ENCODE results near the gene PARD6G.
"Not testable (repeated sequence)": the region's sequence is repeated elsewhere in the genome, so short reads cannot be mapped to it uniquely, and the experiment has no call there.

Gene PARD6G

DNA sequence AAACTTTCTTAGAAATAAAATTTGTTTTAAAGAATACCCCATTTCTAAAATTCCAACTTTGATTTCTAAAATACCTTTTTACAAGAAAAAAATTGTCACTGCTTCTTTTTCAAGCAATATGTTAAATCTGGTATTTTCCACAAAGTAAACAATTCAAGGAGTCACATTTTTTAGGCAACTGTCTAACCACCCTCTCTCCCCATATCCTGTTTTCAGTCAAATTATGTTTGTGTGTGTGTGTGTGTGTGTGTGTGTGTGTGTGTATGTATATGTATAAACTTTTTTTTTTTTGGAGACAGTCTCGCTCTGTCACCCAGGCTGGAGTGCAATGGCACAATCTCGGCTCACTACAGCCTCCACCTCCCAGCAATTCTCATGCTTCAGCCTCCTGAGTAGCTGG, 79.0 kb downstream of the PARD6G start:
- no peak for DNase-seq

DNA sequence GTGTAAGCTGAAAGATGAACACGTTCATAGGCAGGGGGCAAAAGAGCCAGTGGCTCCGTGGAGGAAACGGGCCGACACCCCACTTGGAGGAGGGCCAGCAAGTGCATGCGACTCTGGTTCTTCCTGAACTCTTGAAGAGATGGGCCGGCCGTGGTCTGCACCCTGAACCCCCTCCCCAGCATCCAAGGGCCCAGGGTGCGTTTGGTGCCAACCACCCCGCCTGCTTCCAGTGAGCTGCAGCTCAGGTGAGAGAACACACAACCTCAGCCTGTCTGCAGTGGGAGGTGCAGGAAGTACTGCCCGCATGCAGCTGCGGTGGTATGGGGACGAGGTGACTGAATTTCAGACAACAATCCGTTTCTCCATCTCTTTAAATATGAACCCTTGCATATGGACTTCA, 79.4 kb downstream of the PARD6G start:
- DNase-seq = no peak

DNA sequence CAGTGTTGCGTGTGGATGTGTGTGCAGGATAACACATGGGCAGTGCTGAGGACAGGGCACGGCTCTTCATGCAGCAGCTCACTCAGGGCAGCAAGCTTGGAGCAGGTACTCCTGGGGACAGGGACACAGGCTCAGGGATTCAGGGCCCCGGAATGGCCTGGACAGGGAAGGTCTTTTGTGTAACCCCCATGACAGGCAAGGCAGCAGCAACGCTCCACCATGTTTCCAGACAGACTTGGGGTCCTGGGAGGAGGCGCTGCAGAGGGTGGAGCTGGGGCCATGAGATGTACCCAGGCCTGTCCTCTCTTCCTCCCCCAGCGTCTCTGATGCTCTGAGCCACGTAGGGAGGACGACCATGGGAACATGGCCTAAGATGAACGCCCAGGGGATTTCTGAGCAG, 80.0 kb downstream of the PARD6G start:
- DNase-seq = no peak

DNA sequence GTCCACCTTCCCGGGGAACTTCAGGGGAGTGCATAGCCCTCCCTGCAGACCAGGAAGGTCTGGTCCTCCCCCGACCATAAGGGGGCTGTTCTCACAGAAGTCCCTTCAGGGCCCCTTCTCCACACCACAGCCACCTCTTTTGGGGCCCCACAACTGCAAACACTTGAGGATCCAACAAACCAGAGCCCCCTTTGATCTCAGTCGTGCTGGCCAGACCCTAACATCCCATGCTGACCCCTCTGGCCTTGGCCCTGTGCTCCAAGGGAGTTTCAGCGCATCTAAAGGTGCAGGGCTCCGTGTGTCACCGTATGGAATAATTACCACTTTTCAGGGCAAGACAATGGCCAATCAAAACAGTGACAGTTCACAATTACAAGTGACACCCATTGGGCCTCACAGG, 80.6 kb downstream of the PARD6G start:
- no peak for DNase-seq

DNA sequence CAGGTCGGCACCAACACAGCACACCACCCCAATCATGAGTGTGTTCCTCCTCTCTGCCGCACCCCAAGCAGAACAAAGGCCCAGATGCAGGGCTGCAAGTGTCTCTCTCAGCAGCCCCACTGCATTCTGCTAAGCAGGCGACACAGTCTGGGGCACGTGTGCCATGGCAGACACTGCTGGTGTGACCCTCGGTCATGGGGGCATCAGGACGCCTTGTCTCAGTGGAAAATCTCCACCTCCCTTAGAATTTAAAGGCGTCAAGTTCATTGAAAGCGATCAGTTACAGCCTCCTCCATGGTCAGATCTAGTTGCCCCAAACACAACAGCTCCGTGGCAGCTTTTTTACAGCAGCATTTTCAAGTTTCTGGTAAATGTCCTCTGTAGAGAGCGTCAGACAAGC, 81.1 kb downstream of the PARD6G start:
- no peak for DNase-seq

DNA sequence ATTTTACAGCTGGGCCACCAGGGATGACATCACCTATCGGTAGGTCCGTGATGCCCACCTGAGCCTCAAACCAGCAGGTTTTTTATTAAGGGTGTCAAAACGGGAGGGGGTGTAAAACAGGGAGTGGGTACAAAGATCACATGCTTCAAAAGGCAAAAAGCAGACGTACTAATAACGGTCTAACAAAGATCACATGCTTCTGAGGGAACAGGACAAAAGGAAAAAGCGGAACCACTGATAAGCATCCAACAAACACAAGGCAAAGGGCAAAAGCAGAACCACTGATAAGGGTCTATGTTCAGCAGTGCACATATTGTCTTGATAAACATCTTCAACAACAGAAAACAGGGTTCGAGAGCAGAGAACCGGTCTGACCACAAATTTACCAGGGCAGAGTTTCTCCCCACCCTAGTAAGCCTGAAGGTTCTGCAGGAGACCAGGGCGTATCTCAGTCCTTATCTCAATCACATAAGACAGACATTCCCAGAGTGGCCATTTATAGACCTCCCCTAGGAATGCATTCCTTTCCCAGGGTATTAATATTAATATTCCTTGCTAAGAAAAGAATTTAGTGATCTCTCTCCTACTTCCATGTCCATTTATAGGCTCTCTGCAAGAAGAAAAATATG, 82.5 kb downstream of the PARD6G start:
- not testable (repeated sequence) for DNase-seq

DNA sequence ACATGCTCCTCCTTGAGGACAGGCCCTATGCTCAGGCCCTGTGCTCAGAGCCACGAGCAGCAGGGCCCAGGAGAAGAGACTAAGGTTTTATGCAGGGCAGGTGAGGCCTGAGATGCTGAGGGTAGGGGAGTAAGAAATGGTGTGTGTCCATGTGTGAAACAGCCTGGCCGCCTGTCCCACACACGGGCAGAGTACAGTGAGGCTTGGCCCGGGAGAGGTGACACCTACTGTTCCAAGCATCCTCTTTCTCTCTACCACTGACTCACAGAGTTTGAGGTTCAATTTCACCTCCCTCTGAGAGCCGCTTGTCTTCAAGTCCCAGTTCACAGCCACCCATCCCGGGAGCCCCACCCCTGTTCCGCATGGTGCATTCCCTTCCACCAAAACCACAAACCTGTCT, 84.1 kb downstream of the PARD6G start:
- no peak for DNase-seq

DNA sequence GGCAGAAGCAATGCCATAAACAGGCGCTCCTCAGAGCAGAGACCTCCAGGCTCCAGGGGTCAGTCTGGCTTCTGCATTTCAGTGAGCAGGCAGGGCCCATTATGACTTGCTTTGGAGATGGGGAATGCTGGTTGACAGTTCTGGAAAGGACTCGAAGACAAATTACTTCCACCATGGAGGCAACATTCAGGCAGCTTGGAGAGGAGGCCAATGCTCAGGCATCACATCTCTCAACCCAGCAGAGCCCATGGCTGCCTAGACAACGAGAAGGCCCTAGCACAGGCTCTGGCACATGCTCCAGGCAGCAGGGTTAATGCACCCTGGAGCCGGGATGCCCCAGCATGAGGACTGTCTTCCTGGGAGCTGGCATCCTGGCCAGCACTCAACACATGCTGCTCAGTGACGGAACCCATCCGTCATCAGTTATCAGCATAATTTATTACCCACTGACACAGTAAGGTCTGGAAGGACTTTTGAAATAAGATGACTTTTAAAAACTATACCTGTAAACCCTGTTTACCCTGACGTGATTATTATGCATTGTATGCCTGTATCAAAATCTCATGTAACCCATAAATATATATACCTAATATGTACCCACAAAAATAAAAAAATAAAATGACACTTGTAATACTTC, 85.4 kb downstream of the PARD6G start:
- no peak for DNase-seq

DNA sequence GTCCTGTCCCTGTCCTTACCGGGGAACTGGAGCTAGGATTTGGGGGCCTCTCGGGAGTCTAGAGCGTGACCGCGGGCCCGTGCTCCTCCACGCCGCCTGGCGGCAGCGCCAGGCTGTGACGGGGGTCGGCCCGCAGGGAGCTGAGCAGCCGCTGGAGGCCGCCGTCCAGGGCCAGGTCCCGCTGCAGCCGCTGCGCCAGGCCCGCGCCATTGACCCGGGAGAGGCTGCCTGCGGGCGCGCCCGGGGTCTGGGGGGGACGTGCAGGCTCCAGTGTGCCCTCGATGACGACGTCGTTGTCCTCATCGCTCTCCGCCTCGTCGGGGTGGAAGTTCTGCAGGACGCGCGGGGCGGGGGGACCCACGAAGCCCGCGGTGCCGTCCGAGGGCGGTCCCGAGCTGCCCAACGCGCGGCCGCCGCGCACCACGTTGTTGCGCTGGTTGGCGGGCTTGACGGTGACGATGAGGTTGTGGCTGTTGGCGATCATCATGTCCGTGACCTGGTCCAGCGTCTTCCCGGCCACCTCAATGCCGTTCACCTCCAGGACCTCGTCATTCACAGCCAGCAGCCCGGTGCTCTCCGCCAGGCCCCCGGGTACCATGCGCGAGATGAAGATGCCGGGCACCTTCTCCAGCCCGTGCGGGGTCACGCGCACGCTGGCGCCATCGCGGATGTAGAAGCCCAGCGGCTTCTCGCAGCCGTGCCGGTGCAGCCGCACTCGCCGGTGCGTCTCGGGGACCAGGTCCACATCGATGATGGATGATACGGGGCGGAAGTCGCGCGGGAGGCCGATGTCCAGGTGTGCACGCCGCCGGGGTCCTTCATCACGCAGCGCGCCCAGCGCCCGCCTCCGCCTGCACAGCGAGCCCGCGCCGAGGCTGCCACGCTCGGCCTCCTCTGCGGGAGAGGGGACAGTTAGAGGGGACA, 87.3 kb downstream of the PARD6G start:
- DNase-seq = no peak

DNA sequence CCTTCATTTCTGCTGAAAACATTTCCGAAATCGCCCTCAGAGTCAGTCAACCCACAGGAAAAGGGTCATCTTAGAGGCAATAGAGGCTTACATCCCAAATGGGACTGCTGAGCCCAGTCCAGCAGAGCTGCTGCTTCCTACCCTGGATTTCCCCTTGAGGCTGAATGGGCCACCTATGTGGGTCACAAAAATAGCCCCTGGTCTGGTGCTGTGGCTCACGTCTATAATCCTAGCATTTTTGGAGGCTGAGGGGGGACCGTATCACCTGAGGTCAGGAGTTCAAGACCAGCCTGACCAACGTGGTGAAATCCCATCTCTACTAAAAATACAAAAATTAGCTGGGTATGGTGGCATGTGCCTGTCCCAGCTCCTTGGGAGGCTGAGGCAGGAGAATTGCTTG, 88.9 kb downstream of the PARD6G start:
- DNase-seq = no peak

DNA sequence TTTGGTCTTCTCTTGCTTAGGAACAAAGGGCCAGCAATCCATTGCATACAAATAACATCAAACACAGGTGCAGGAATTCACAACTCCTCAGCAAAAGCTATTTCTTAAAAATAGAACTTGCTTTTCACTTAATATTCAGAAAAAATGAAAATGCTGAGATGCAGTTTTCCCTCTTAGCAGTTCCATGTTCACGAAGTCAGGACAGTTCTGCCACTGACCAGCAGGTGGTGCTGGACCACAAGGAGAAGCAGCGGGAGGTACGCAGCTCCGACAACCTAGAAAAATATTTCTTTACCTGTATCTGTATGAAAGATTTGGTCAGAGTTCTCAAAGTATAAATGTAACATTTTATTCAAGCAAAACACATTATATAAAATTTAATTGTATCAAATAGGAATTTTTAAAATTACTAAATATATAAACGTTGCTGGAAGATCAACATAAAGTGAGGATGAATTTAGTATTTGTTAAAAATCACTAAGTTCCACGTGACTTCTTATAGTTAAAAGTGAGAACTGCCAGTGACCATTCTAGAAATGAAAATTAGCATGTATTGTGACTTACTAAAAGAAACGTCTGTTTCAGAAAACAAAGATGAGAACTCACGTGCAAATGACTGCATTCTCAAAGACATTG, 89.5 kb downstream of the PARD6G start:
- peak; percentile 4 for DNase-seq

DNA sequence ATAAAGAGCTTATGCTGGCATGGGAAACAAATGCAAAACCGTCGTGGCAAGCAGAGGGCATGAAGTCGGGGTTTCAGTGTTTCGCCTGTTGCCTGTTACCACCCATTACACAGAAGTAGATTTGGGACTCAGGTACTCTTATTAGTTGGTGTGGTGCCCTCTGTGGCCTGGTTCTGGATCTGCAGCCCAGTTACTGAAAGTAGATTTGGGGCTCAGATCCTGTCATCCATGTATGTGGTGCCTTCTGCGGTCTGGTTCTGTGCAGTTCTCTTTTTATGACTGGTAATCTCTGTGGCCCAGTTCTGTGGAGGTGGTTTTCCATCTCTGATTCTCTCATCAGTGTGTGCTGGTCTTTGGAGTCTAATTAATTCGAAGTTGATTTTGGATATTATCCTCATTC, 93.0 kb downstream of the PARD6G start:
- peak; percentile 4 for DNase-seq

DNA sequence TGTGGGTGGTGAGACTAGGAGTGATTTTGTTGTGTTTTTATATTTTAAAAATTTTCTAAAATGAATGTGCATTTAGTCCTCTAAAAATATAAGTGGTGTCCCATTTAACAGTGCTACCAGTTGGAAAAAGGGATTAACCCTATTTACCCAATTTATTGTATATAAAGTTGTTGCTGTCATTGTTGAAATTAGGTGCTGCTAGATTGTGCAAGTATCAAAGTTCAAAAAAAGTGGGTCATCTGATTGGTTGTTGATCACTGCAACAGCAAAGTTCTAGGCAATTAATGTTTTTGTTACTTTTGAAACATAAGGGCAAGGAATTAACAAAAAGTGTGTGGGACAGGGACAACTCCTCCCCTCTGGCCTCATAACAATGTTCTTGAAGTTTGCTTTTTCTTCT, 97.6 kb downstream of the PARD6G start:
- no peak for DNase-seq

DNA sequence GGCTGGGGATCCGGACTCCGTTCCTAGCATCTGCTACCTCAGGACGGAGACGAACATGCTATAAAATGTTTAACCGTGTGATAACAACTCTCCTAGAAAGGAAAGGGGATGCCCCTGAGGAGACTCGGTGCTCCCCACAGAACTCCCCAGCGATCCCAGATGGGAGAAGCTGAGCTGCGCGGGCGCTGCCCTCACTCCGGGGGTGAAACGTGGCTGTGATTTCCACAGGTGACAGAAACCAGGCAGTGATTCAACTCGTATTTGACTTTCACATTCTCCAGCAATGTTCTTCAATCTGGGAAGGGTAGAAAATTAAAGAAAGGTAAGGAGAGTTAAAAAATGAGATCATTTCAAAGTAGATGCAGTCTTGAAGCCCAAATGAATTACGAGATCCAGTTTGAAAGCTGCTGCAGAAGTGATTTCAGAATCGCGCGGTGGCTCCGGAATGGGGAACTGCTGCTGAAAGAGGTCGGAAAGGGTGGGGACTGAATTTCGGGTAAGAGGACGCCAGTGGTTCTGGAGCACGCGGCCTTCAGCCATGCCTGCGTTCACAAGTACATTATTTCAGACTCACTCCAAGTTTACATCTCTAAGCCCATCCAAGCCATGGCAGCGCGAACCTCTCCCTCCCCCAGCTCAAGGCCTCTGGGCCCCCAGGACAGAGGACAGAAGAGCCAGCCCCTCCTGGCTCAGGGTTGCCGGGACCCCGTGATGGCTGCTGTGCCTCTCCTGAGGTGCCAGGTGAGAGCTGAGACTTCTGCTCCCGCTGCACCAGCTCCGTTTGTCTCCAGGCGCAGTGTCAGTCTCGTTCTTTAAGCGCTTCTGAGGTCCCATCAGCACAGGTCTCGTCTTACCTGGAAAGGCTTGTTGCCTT, 98.8 kb downstream of the PARD6G start:
- DNase-seq = no peak

DNA sequence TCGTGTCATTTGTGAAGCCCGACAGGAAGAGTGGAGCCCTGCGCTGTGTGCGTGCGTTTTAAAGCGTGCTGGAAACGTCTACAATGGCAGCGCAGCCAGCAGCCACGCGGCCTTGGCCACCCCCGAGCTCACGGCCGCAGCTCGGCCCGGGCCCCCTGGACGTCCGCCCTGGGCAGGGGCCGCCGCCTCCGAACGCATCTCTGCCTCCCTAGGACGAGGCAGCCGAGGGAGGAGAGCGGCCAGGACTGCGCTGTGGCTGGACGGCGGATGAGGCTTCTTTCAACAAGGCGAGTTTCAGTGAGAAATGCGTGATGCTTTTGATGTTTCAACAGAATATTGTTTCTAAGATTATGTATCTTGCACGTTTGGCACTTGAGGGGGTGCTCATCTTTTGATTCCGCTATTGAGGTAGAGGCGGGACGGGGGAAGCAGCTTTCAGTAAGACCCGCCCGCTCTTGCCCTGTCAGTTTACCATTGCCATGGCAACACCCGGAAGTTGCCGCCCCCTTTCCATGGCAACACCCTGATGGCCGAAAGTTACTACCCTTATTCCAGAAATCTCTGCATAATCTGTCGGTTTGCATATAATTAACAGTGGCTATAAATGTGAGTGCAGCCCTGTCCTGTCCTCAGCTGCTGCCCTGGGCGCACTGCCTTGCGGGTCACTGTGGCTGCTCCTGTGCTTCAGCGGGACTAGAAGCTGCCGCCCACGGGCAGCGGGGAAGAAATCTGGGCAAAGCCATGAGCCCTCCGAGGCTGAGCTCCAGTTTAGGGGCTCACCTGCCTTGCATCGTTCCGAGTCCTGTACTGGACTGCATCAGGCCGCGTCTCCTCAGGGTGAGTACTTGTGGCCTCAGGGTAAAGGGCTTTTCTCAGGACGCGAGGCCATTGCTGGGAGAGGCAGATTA, 99.6 kb downstream of the PARD6G start:
- DNase-seq = peak; percentile 72

DNA sequence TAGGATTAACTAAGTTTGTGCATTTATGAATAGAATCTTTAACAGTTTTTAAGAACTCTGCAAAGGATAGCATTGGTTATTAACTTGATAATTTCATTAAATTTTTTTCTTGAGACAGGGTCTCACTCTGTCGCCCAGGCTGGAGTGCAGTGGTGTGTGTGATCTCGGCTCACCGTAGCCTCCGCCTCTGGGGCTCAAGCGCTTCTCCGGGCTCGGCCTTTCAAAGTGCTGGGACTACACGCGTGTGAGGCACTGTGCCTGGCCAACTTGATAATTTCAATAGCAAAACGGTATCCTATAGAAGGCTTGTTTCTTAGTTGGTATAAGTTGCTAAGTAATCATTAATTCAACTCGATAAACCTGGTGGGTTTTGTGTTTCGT, 100.3 kb downstream of the PARD6G start:
- no peak for DNase-seq

DNA sequence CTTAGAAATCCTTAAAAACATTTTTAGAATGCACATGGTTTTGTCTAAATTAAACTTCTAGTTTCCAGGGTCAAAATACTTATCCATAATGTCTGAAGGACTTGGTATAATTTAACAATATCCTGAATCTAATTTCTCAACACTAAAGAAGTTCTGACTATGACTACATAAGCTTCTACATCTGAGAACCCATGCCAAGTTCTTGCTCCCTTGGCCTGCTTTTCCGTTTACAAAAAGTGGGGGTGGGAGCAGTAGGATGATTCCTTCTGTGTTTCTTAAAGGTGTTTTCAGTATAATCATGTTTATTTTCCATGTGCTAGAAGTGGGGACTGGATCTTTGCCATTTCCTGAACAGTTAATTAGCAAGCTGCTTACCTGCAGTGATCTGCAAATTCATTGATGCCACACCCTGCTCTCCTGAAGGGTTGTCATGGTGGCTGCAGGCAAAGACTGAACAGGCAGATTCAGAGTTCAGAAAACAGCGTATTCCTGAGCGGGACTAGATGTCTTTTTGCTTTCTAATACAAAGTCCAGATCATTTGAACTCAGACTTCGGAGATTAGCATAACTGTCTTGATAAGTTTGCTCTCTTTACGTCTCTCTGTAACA, 102.0 kb downstream of the PARD6G start:
- no peak for DNase-seq

DNA sequence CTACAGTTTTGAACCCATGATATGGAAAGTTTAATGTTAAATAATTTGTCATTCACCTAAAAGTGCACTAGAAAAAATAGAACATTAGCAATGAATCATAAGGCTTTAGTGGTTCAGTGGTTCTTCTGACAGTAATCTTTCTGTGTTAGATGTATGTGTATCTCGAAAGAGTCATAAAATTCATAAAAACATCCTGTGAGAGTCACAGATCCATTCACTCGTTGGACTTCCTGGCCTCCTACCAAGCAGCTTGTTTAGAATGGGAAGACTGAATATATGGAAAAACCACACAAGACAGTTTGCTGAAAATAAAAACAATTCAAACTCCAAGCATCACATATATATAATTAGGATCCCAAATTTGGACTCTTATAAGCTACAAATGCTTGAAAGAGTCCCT, 103.4 kb downstream of the PARD6G start:
- DNase-seq = no peak

DNA sequence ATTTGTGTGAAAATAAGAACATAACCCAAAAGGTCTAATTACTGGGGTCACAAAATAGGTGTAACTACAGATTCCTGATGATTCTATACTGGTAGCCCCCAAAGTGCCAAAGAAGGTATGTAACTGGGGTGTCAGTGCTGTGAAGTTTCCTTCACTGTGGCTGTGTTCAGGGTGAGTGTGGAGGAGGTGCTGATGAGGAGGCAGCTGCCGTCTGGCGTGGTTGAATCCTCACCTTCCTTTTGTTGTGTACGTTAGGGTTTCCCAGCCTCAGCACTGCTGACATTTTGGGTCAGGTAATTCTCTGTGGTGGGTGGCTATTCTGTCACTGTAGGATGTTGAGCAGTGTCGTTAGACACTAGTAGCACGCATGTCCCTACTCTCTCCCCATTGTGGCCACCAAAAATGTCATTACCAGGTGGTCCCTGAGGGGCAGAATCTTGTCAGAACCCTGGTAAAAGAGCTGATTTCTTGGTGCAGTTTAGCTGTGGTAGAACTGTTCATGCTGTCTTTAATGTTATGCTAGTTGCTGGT, 106.8 kb downstream of the PARD6G start:
- no peak for DNase-seq

DNA sequence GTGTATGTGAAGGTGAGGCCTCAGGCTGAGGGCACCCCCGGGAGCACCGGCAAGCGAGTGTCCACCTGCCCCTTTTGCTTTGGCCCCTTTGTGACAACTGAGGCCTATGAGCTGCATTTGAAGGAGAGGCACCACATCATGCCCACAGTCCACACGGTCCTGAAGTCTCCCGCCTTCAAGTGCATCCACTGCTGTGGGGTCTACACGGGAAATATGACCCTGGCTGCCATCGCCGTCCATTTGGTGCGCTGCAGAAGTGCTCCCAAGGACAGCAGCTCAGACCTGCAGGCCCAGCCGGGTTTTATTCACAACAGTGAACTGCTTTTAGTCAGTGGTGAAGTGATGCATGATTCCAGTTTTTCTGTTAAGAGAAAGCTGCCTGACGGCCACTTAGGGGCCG, 109.3 kb downstream of the PARD6G start:
- DNase-seq = no peak

DNA sequence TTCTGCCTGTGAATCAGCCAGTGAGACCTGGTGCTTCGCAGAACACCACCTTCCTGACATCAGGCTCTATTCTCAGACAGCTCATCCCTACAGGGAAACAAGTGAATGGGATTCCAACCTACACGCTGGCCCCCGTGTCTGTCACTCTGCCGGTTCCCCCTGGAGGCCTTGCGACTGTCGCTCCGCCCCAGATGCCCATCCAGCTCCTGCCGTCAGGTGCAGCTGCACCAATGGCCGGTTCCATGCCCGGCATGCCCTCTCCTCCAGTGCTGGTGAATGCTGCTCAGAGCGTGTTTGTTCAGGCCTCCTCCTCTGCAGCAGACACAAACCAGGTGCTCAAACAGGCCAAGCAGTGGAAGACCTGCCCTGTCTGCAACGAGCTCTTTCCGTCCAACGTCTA, 110.2 kb downstream of the PARD6G start:
- no peak for DNase-seq

All from NCI-H526 treated with DMSO at 0.1 percent for 48 hours (cell line).